HG02763 (cell line): Measurements from ENCODE around the gene KIAA1143.

Experiments used
- ATAC-seq: cut with Tn5 transposase; IDR thresholded peaks from one replicate; pipeline ENCODE4 v1.9.1; 2021; ENCODE audit warnings: mild to moderate bottlenecking, moderate library complexity; ENCODE audit not compliant: unreplicated experiment

KIAA1143 gene

GRCh38 chr3:44761424-44762169 is at the start of gene KIAA1143, which contains the start of gene KIF15:
TSS of gene KIAA1143 (minus strand) at chr3:44761619. CDS start at chr3:44761602, 17 bp downstream.
TSS of gene KIF15 (plus strand) at chr3:44761794. CDS start at chr3:44761866, 72 bp downstream.
- peak; percentile 93 for ATAC-seq

- no peak for ATAC-seq
Measured at GRCh38 chr3:44805960-44806359, 44.5 kb upstream of the KIAA1143 start.

- ATAC-seq, result no peak
Measured at GRCh38 chr3:44803298-44803697, 41.9 kb upstream of the KIAA1143 start.

GRCh38 chr3:44802011-44802410 is 40.6 kb upstream of the KIAA1143 start:
- ATAC-seq, result no peak

GRCh38 chr3:44795197-44795596 is 33.8 kb upstream of the KIAA1143 start:
- no peak for ATAC-seq

- no peak for ATAC-seq
Measured at GRCh38 chr3:44782891-44783290, 21.5 kb upstream of the KIAA1143 start.

GRCh38 chr3:44772099-44772442 is 10.7 kb upstream of the KIAA1143 start:
- no peak for ATAC-seq

GRCh38 chr3:44771424-44772098 is 10.1 kb upstream of the KIAA1143 start:
- no peak for ATAC-seq

GRCh38 chr3:44764248-44764647 is 2.8 kb upstream of the KIAA1143 start:
- ATAC-seq, result no peak

GRCh38 chr3:44762690-44763089 is 1.3 kb upstream of the KIAA1143 start:
- no peak for ATAC-seq

- no peak for ATAC-seq
Measured at GRCh38 chr3:44762170-44762677, 805 bp upstream of the KIAA1143 start.

- no peak for ATAC-seq
Measured at GRCh38 chr3:44761101-44761423, 357 bp downstream of the KIAA1143 start.

- ATAC-seq, result no peak
Measured at GRCh38 chr3:44734646-44735168, 26.7 kb downstream of the KIAA1143 start.

GRCh38 chr3:44729384-44729910 is 32.0 kb downstream of the KIAA1143 start, which contains the start of gene ZNF501:
TSS of gene ZNF501 (plus strand) at chr3:44729635. CDS start at chr3:44734422, 4,787 bp downstream.
- ATAC-seq, result peak; percentile 81

- ATAC-seq, result no peak
Measured at GRCh38 chr3:44722103-44722401, 39.4 kb downstream of the KIAA1143 start.

GRCh38 chr3:44721231-44722102 is 40.0 kb downstream of the KIAA1143 start:
- no peak for ATAC-seq

- no peak for ATAC-seq
Measured at GRCh38 chr3:44712455-44713075, 48.9 kb downstream of the KIAA1143 start, which contains the start of gene ZNF502. TSS of gene ZNF502 (plus strand) at chr3:44712660. CDS start at chr3:44720262, 7,602 bp downstream.
